IMR-90 (cell line): ENCODE results near the gene BPI.

Experiments used
- BHLHE40 ChIP-seq: fragments of 150-350 bp; IDR thresholded peaks from 2 replicates; pipeline ENCODE4 v1.6.1; 2016; ENCODE audit warnings: mild to moderate bottlenecking, low read depth, low read length
- FOS ChIP-seq: fragments of 150-350 bp; IDR thresholded peaks from 2 replicates; pipeline ENCODE4 v1.6.1; 2016; ENCODE audit warnings: low read depth, low read length
- POLR2A ChIP-seq: IDR thresholded peaks from 2 replicates; pipeline ENCODE4 v1.6.1; 2012; ENCODE audit warnings: mild to moderate bottlenecking, low read depth, low read length
- RAD21 ChIP-seq: IDR thresholded peaks from 2 replicates; pipeline ENCODE4 v1.6.1; 2012; ENCODE audit warnings: low read length, improper control_type of control experiment
- RFX5 ChIP-seq: IDR thresholded peaks from 2 replicates; pipeline ENCODE4 v1.8.0; 2012; ENCODE audit warnings: low read depth, mild to moderate bottlenecking, low read length, moderate library complexity
- TF ChIP-seq, protein P1 (sequence below): fragments of 150-350 bp; IDR thresholded peaks from 2 replicates; pipeline ENCODE4 v1.6.1; 2017; ENCODE audit warnings: mild to moderate bottlenecking, antibody characterized with exemption, low read length, low read depth
- TF ChIP-seq, protein P2 (sequence below): conservative IDR thresholded peaks from 2 replicates; pipeline ENCODE4 v1.5.1; 2012; ENCODE audit warnings: mild to moderate bottlenecking, low read depth, low read length, improper control_type of control experiment

DNA sequence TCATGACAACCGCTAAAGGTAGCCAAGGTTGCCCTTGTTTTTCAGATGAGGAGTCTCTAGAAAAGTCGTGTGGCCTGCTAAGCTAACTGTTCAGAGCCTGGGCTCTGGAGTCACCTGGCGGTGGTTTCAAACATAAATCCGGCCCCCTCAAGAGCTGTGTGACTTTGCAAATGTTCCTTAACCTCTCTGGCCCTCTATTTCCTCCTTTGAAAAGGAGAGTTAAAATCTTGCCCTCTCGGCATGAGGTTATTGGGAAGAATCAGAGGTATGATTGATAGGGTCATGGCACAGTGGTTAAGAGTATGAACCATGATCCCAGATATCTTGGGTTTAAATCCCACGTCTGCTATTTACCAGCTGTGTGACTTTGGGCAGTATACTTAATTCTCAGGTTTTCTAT is 36.7 kb downstream of the BPI start:
- TF ChIP-seq, protein P1, sequence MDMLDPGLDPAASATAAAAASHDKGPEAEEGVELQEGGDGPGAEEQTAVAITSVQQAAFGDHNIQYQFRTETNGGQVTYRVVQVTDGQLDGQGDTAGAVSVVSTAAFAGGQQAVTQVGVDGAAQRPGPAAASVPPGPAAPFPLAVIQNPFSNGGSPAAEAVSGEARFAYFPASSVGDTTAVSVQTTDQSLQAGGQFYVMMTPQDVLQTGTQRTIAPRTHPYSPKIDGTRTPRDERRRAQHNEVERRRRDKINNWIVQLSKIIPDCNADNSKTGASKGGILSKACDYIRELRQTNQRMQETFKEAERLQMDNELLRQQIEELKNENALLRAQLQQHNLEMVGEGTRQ: no peak
- TF ChIP-seq, protein P2, sequence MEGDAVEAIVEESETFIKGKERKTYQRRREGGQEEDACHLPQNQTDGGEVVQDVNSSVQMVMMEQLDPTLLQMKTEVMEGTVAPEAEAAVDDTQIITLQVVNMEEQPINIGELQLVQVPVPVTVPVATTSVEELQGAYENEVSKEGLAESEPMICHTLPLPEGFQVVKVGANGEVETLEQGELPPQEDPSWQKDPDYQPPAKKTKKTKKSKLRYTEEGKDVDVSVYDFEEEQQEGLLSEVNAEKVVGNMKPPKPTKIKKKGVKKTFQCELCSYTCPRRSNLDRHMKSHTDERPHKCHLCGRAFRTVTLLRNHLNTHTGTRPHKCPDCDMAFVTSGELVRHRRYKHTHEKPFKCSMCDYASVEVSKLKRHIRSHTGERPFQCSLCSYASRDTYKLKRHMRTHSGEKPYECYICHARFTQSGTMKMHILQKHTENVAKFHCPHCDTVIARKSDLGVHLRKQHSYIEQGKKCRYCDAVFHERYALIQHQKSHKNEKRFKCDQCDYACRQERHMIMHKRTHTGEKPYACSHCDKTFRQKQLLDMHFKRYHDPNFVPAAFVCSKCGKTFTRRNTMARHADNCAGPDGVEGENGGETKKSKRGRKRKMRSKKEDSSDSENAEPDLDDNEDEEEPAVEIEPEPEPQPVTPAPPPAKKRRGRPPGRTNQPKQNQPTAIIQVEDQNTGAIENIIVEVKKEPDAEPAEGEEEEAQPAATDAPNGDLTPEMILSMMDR: no peak
- TF ChIP-seq POLR2A: no peak
- TF ChIP-seq BHLHE40: no peak
- TF ChIP-seq RFX5: no peak
- TF ChIP-seq FOS: no peak
- no peak for TF ChIP-seq RAD21
